Hepatocyte (in vitro differentiated cells): Measurements from ENCODE around the gene CDC34. TPM values are rescaled to one million over a fixed set of nuclear protein-coding genes. Genes with fewer than 3 reads are reported as not detected.

ENCODE experiments used
- DNase-seq: peaks from one replicate; pipeline ENCODE4 v3.0.0-alpha.2; 2016; ENCODE audit warnings: low spot score
- H2AFZ ChIP-seq: fragments of 200-600 bp; sonication (generic); 2 replicates; pipeline ENCODE4 v1.6.0; 2016; ENCODE audit warnings: antibody characterized with exemption, mild to moderate bottlenecking
- H3K27ac ChIP-seq: fragments of 200-600 bp; sonication (generic); 2 replicates; pipeline ENCODE4 v1.5.1; 2016; ENCODE audit warnings: mild to moderate bottlenecking
- H3K27me3 ChIP-seq: fragments of 200-600 bp; sonication (generic); 2 replicates; pipeline ENCODE4 v1.6.1; 2016
- H3K36me3 ChIP-seq: fragments of 200-600 bp; sonication (generic); replicated peaks from 2 replicates; pipeline ENCODE4 v1.5.1; 2016; ENCODE audit warnings: low read depth; ENCODE audit not compliant: insufficient read depth
- H3K4me1 ChIP-seq: fragments of 200-600 bp; sonication (generic); 2 replicates; pipeline ENCODE4 v1.5.1; 2016; ENCODE audit warnings: mild to moderate bottlenecking, moderate library complexity; ENCODE audit not compliant: insufficient read depth
- H3K4me2 ChIP-seq: fragments of 200-600 bp; sonication (generic); 2 replicates; pipeline ENCODE4 v1.6.0; 2016
- H3K4me3 ChIP-seq: fragments of 200-600 bp; sonication (generic); 2 replicates; pipeline ENCODE4 v1.5.1; 2016; ENCODE audit warnings: mild to moderate bottlenecking
- H3K79me2 ChIP-seq: fragments of 200-600 bp; sonication (generic); 2 replicates; pipeline ENCODE4 v1.6.0; 2017; ENCODE audit warnings: mild to moderate bottlenecking
- H3K9me2 ChIP-seq: fragments of 200-600 bp; sonication (generic); replicated peaks from 2 replicates; pipeline ENCODE4 v1.6.0; 2017; ENCODE audit warnings: mild to moderate bottlenecking; ENCODE audit not compliant: insufficient read depth
- H3K9me3 ChIP-seq: fragments of 200-600 bp; sonication (generic); 2 replicates; pipeline ENCODE4 v1.5.1; 2016; ENCODE audit warnings: low read depth, mild to moderate bottlenecking
- H4K20me1 ChIP-seq: fragments of 200-600 bp; sonication (generic); 2 replicates; pipeline ENCODE4 v1.6.0; 2016; ENCODE audit warnings: mild to moderate bottlenecking; ENCODE audit not compliant: insufficient read depth, poor library complexity, severe bottlenecking
- CTCF ChIP-seq: fragments of 200-600 bp; sonication (generic); IDR thresholded peaks from 2 replicates; pipeline ENCODE4 v1.5.1; 2016; ENCODE audit warnings: antibody characterized with exemption, mild to moderate bottlenecking; ENCODE audit not compliant: poor library complexity
- EZH2 ChIP-seq: fragments of 200-600 bp; sonication (generic); IDR thresholded peaks from 2 replicates; pipeline ENCODE4 v1.6.1; 2016; ENCODE audit warnings: antibody characterized with exemption, mild to moderate bottlenecking, borderline replicate concordance
- EZH2phosphoT487 ChIP-seq: fragments of 200-600 bp; sonication (generic); IDR thresholded peaks from one replicate; pipeline ENCODE4 v1.6.1; 2018; ENCODE audit warnings: antibody characterized with exemption, mild to moderate bottlenecking, low read depth, moderate library complexity; ENCODE audit not compliant: unreplicated experiment, severe bottlenecking
- WGBS: methylation state at CpG from one replicate; pipeline ENCODE4 v1.1.6; 2016; ENCODE audit warnings: low lambda C conversion rate; ENCODE audit errors: missing lambda C conversion rate; 5-methylcytosine and 5-hydroxymethylcytosine counted together
- polyA plus RNA-seq: library from polyadenylated mRNA; unstranded; fragments of >200 nt; fragmentation: Nextera tagmentation; extraction: Ambion mirVana; gene quantifications from 2 replicates; pipeline ENCODE4 v1.2.1, GENCODE V29; 2016
- total RNA-seq: library from RNA; depleted of rRNA; stranded (reverse); fragments of >200 nt; gene quantifications from 2 replicates; pipeline ENCODE4 v1.2.3, GENCODE V29; 2014

The CDC34 gene
- total and polyA plus RNA-seq, 2 experiments from 2014 or later, result 105 to 196 TPM

DNA sequence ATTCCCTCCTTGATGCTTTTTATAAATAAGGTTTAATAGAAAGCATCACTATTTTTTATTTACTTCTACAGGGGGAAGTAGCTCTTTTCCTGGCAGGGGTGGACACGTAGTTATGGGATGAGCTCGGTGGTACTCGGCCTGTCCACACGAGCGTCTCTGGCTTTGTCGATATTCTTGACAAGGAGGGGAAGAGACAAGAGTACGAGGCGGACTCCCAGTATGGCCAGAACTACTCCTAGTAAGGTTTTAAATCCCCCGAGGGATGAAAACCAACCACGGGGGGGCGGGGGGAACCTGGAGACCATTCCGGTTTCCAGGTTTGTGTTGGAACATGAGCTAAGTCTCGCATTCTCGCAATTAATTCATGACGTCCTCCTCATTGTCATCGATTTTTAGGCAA is 35.3 kb downstream of the CDC34 start:
- Histone ChIP-seq H3K36me3 (no peaks in the 10 kb centered on the region), H2AFZ (no peak overlapping the region), H3K27ac (peak overlapping the region; percentile 85), H3K27me3 (no peaks in the 10 kb centered on the region), H3K9me3 (no peaks in the 10 kb centered on the region), H3K4me2 (peak overlapping the region; percentile 63), H3K9me2 (no peaks in the 10 kb centered on the region), H3K79me2 (no peaks in the 10 kb centered on the region), H3K4me1 (peaks cover 5% of the 10 kb centered on the region), H3K4me3 (no peak overlapping the region), H4K20me1 (no peaks in the 10 kb centered on the region)
- DNase-seq, result no peak
- TF ChIP-seq CTCF (no peak), EZH2 (no peak), EZH2phosphoT487 (no peak)
- WGBS, result 66% methylated on average over 12 of the region's 16 CpGs

- Histone ChIP-seq H3K9me2 (no peaks in the 10 kb centered on the region), H3K4me3 (no peak overlapping the region), H3K4me2 (peak overlapping the region; percentile 63), H3K9me3 (no peaks in the 10 kb centered on the region), H2AFZ (no peak overlapping the region), H3K79me2 (no peaks in the 10 kb centered on the region), H3K27me3 (no peaks in the 10 kb centered on the region), H3K36me3 (no peaks in the 10 kb centered on the region), H4K20me1 (no peaks in the 10 kb centered on the region), H3K27ac (peak overlapping the region; percentile 85), H3K4me1 (peaks cover 5% of the 10 kb centered on the region)
- 91% methylated on average over 12 of the region's 22 CpGs for WGBS
- no peak for TF ChIP-seq CTCF
- no peak for TF ChIP-seq EZH2
- TF ChIP-seq EZH2phosphoT487, result no peak
- DNase-seq, result no peak
These were observed 35.8 kb downstream of the CDC34 start for GRCh38 chr19:567296-567900.

- Histone ChIP-seq H3K9me3 (no peaks in the 10 kb centered on the region), H3K4me3 (no peak overlapping the region), H2AFZ (no peak overlapping the region), H3K27me3 (no peaks in the 10 kb centered on the region), H3K27ac (no peak overlapping the region), H3K4me2 (no peak overlapping the region), H3K36me3 (no peaks in the 10 kb centered on the region), H3K79me2 (peaks cover 28% of the 10 kb centered on the region), H4K20me1 (peaks cover 24% of the 10 kb centered on the region), H3K4me1 (peaks cover 24% of the 10 kb centered on the region), H3K9me2 (no peaks in the 10 kb centered on the region)
- 97% methylated on average over 18 of the region's 25 CpGs for WGBS
- DNase-seq, result no peak
- TF ChIP-seq EZH2 (no peak), CTCF (no peak), EZH2phosphoT487 (no peak)
These were observed 38.7 kb downstream of the CDC34 start for GRCh38 chr19:570251-570686.
